Measurements from ENCODE around the gene TLCD1. TPM values are rescaled to one million over a fixed set of nuclear protein-coding genes. Genes with fewer than 3 reads are reported as not detected.
A peak's percentile ranks its signal among the peaks of the same experiment; 100 is the strongest.

Gene TLCD1
- total and polyA plus RNA-seq, 10 of the 15 experiments (the other 5 are each of a cell fraction or from before 2014, with no cell fraction given): 2.9 to 19.8 (median 7.7) TPM

GRCh38 chr17:28712705-28713415 is 13.2 kb downstream of the TLCD1 start:
- H3K4me3 ChIP-seq: no peak overlapping the region
- intact Hi-C loops (cut with micrococcal nuclease; ENCODE audit: unreplicated experiment) (loop anchor here (10.0 kb wide), 1 partner anchor 158 kb away; the partner anchor contains the start of gene UNC119), in situ Hi-C loops (cut with MboI) (no loop called here)
- no peaks in the 10 kb centered on the region; a peak in 1 of 4 replicates for H3K36me3 ChIP-seq (ENCODE audit: control insufficient read depth in 2 of 2, insufficient read depth in 2 of 2, low read length in 1 of 2)
- no peaks in the 10 kb centered on the region for H3K9me3 ChIP-seq (replicated peaks; ENCODE audit: control insufficient read depth, insufficient read depth, low read length)
- ChIA-PET RAD21 (ENCODE audit: unreplicated experiment) (interaction anchor here (0.8 to 3.4 kb wide), 3 partner anchors 12 to 68 kb away, joined by 3 to 20 read pairs (median 5); partner anchors contain the start of genes BLTP2 and TLCD1), CTCF (interaction anchor here (0.5 to 3.1 kb wide), 9 partner anchors 14 to 252 kb away, joined by 3 to 18 read pairs (median 5); partner anchors contain the start of gene TLCD1), SMC1A (ENCODE audit: uncharacterized antibody, unreplicated experiment) (interaction anchor here (1.2 to 2.6 kb wide), 7 partner anchors 7 to 69 kb away, joined by 3 to 13 read pairs (median 4); partner anchors contain the start of genes NEK8, RPL23A, SDF2 and SUPT6H), POLR2A (interaction anchor here (0.7 to 3.5 kb wide), 9 partner anchors 7 to 180 kb away, joined by 3 to 29 read pairs (median 10); partner anchors contain the start of genes ALDOC, BLTP2, RPL23A and SDF2)
- H2AFZ ChIP-seq (ENCODE audit: control insufficient read depth, low read depth, low read length): peak overlapping the region; percentile 57
- no peaks in the 10 kb centered on the region for H3K79me2 ChIP-seq (ENCODE audit: control insufficient read depth, insufficient read depth, low read length)
- no peak for FAIRE-seq
- no peak for DNase-seq (ENCODE audit: low read depth, low spot score)
- no peak overlapping the region for H3K27ac ChIP-seq (ENCODE audit: control insufficient read depth, insufficient read depth)
- BruUV-seq (replicated peaks): no TSS peak
- H3K9ac ChIP-seq (ENCODE audit: control insufficient read depth, insufficient read depth, low read length): no peak overlapping the region
- H4K20me1 ChIP-seq (ENCODE audit: control insufficient read depth, insufficient read depth): no peaks in the 10 kb centered on the region
- H3K4me2 ChIP-seq (ENCODE audit: control insufficient read depth, insufficient read depth): no peak overlapping the region
- peaks cover 9% of the 10 kb centered on the region for H3K4me1 ChIP-seq (ENCODE audit: control insufficient read depth, insufficient read depth, low read length)
- no peak for ATAC-seq
- TF ChIP-seq ZNF217 (IDR thresholded peaks at IDR 0.05) (no peak), EED (IDR thresholded peaks at IDR 0.05; ENCODE audit: low read depth) (no peak), E2F8 (IDR thresholded peaks at IDR 0.05; ENCODE audit: low read depth, partially characterized antibody) (no peak), SREBF2 (IDR thresholded peaks at IDR 0.05; ENCODE audit: low read length) (no peak), WRNIP1 (IDR thresholded peaks at IDR 0.05; ENCODE audit: borderline replicate concordance, low read depth, low read length) (no peak)
- H3K27me3 ChIP-seq (replicated peaks in 1 of 2; ENCODE audit: control insufficient read depth in 2 of 2, insufficient read depth in 2 of 2, low read length in 1 of 2): no peaks in the 10 kb centered on the region
- 81% methylated on average over 7 of the region's 7 CpGs for WGBS (ENCODE audit: insufficient coverage, insufficient replicate concordance, low lambda C conversion rate, missing lambda C conversion rate)

Data from GM12878 (cell line).